ENCODE data around the gene KCNQ1.

DNA sequence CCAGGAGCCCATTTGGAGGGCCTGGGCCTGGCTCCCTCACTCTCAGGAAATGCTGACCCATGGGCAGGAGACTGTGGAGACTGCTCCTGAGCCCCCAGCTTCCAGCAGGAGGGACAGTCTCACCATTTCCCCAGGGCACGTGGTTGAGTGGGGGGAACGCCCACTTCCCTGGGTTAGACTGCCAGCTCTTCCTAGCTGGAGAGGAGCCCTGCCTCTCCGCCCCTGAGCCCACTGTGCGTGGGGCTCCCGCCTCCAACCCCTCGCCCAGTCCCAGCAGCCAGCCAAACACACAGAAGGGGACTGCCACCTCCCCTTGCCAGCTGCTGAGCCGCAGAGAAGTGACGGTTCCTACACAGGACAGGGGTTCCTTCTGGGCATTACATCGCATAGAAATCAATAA is 403.7 kb downstream of the KCNQ1 start:
- TF ChIP-seq CTCF (conservative IDR thresholded peaks at IDR 0.05; ENCODE audit: low read length), result no peak
- no peak for TF ChIP-seq EZH2phosphoT487 (IDR thresholded peaks at IDR 0.05; ENCODE audit: borderline replicate concordance)

Data from Loucy (cell line).